ENCODE data around the gene GNAO1.

GNAO1 gene

DNA sequence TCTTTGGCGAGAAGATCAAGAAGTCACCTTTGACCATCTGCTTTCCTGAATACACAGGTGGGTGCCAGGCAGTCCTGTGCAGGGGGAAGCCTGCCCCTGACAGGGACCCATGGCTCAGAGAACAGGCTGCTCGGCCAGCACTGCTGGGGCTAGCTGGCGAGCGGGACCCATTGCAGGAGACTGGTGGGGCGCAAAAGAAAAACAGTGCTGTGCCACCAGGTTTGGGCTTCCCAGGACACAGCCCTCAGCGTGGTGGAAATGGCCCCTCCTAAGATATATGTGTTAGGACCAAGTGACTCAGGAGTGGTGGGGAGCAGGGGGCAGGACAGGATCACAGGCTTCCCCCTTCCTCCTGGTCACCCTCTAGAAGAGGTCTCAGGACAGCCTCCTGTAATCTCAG is 160.2 kb downstream of the GNAO1 start:
- DNase-seq (ENCODE audit: extremely low spot score), result no peak
- TF ChIP-seq NFRKB (IDR thresholded peaks at IDR 0.05) (no peak), BHLHE40 (IDR thresholded peaks at IDR 0.05; ENCODE audit: borderline replicate concordance) (no peak), ARNT (IDR thresholded peaks at IDR 0.05) (no peak), FOXM1 (IDR thresholded peaks at IDR 0.05; ENCODE audit: borderline replicate concordance) (no peak), FOXK2 (IDR thresholded peaks at IDR 0.05) (no peak), CTBP1 (IDR thresholded peaks at IDR 0.05; ENCODE audit: borderline replicate concordance) (no peak), L3MBTL2 (conservative IDR thresholded peaks at IDR 0.05) (no peak), FOXA1 (IDR thresholded peaks at IDR 0.05) (no peak), LEF1 (IDR thresholded peaks at IDR 0.05; ENCODE audit: borderline replicate concordance) (no peak), TARDBP (IDR thresholded peaks at IDR 0.05) (no peak), HDGF (IDR thresholded peaks at IDR 0.05; ENCODE audit: borderline replicate concordance) (no peak), SP1 (IDR thresholded peaks at IDR 0.05) (no peak)
- TF ChIP-seq, protein P1, sequence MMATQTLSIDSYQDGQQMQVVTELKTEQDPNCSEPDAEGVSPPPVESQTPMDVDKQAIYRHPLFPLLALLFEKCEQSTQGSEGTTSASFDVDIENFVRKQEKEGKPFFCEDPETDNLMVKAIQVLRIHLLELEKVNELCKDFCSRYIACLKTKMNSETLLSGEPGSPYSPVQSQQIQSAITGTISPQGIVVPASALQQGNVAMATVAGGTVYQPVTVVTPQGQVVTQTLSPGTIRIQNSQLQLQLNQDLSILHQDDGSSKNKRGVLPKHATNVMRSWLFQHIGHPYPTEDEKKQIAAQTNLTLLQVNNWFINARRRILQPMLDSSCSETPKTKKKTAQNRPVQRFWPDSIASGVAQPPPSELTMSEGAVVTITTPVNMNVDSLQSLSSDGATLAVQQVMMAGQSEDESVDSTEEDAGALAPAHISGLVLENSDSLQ (IDR thresholded peaks at IDR 0.05), result no peak
- CTCF ChIA-PET, result no interaction called here
- POLR2A ChIA-PET, result no interaction called here

- no peak for TF ChIP-seq L3MBTL2 (conservative IDR thresholded peaks at IDR 0.05)
- no peak for TF ChIP-seq ELF4 (IDR thresholded peaks at IDR 0.05)
- no peak for TF ChIP-seq ARNT (IDR thresholded peaks at IDR 0.05)
- TF ChIP-seq NFRKB (IDR thresholded peaks at IDR 0.05), result no peak
- TF ChIP-seq BHLHE40 (IDR thresholded peaks at IDR 0.05; ENCODE audit: borderline replicate concordance), result no peak
- TF ChIP-seq LEF1 (IDR thresholded peaks at IDR 0.05; ENCODE audit: borderline replicate concordance), result no peak
- TF ChIP-seq SP1 (IDR thresholded peaks at IDR 0.05), result no peak
- DNase-seq (ENCODE audit: extremely low spot score), result no peak
- POLR2A ChIA-PET, result no interaction called here
- CTCF ChIA-PET, result interaction anchor here (0.5 kb wide), 2 partner anchors 115 to 252 kb away, joined by 4 to 6 read pairs; no protein-coding TSS in a partner anchor
Observed at GRCh38 chr16:56352351-56353053, 161.2 kb downstream of the GNAO1 start.

GRCh38 chr16:56353054-56353921 is 162.0 kb downstream of the GNAO1 start:
- CTCF ChIA-PET, result no interaction called here
- no peak for TF ChIP-seq SP1 (IDR thresholded peaks at IDR 0.05)
- no peak for TF ChIP-seq TARDBP (IDR thresholded peaks at IDR 0.05)
- TF ChIP-seq SUZ12 (IDR thresholded peaks at IDR 0.05), result no peak
- no peak for TF ChIP-seq LEF1 (IDR thresholded peaks at IDR 0.05; ENCODE audit: borderline replicate concordance)
- no peak for TF ChIP-seq ELF4 (IDR thresholded peaks at IDR 0.05)
- no peak for TF ChIP-seq BHLHE40 (IDR thresholded peaks at IDR 0.05; ENCODE audit: borderline replicate concordance)
- TF ChIP-seq HDGF (IDR thresholded peaks at IDR 0.05; ENCODE audit: borderline replicate concordance), result no peak
- TF ChIP-seq ZNF384 (IDR thresholded peaks at IDR 0.05), result no peak
- no peak for TF ChIP-seq FOXK2 (IDR thresholded peaks at IDR 0.05)
- no peak for TF ChIP-seq FOXM1 (IDR thresholded peaks at IDR 0.05; ENCODE audit: borderline replicate concordance)
- TF ChIP-seq, protein P1 (IDR thresholded peaks at IDR 0.05), result no peak
- DNase-seq (ENCODE audit: extremely low spot score), result no peak
- POLR2A ChIA-PET, result no interaction called here

- no peak for DNase-seq (ENCODE audit: extremely low spot score)
- ChIA-PET CTCF (no interaction called here), POLR2A (no interaction called here)
- TF ChIP-seq CTBP1 (IDR thresholded peaks at IDR 0.05; ENCODE audit: borderline replicate concordance) (no peak), ELF4 (IDR thresholded peaks at IDR 0.05) (no peak), SP1 (IDR thresholded peaks at IDR 0.05) (no peak), ARNT (IDR thresholded peaks at IDR 0.05) (no peak), TARDBP (IDR thresholded peaks at IDR 0.05) (no peak), SUZ12 (IDR thresholded peaks at IDR 0.05) (no peak)
Observed at GRCh38 chr16:56354016-56354415, 162.7 kb downstream of the GNAO1 start.

DNA sequence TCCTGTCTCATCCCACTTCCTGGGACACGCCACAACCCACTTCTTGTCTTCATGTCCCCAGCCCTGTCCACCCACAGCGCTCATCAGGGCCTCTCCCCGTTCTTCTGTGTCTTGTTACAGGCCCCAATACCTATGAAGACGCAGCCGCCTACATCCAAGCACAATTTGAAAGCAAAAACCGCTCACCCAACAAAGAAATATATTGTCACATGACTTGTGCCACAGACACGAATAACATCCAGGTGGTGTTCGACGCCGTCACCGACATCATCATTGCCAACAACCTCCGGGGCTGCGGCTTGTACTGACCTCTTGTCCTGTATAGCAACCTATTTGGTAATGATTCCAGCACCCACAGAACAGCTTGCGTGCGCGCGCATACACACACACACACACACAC is 163.5 kb downstream of the GNAO1 start:
- TF ChIP-seq ELF4 (IDR thresholded peaks at IDR 0.05), result no peak
- ChIA-PET CTCF (no interaction called here), POLR2A (no interaction called here)
- DNase-seq (ENCODE audit: extremely low spot score), result no peak

GRCh38 chr16:56355221-56355620 is 163.9 kb downstream of the GNAO1 start:
- CTCF ChIA-PET, result no interaction called here
- no peak for DNase-seq (ENCODE audit: extremely low spot score)
- POLR2A ChIA-PET, result no interaction called here
- no peak for TF ChIP-seq HDGF (IDR thresholded peaks at IDR 0.05; ENCODE audit: borderline replicate concordance)
- TF ChIP-seq, protein P1 (IDR thresholded peaks at IDR 0.05), result no peak
